HepG2 (cell line): ENCODE data around the gene SUN1. TPM values are rescaled to one million over a fixed set of nuclear protein-coding genes. Genes with fewer than 3 reads are reported as not detected.

Experiments
- BATF2 ChIP-seq: sonication (generic); formaldehyde crosslinking; IDR thresholded peaks from 2 replicates; pipeline ENCODE4 v1.8.0; 2022; ENCODE audit warnings: mild to moderate bottlenecking, missing genetic modification reagents, moderate library complexity
- CENPX ChIP-seq: sonication (generic); formaldehyde crosslinking; IDR thresholded peaks from 2 replicates; pipeline ENCODE4 v1.9.0; 2021; ENCODE audit warnings: mild to moderate bottlenecking, missing genetic modification reagents, moderate library complexity
- CREBL2 ChIP-seq: sonication (generic); formaldehyde crosslinking; IDR thresholded peaks from 2 replicates; pipeline ENCODE4 v1.8.1; 2023; ENCODE audit warnings: missing genetic modification reagents, mild to moderate bottlenecking, borderline replicate concordance
- HMGXB4 ChIP-seq, 2 experiments: sonication (generic) in 1 of 2; formaldehyde crosslinking in 1 of 2; IDR thresholded peaks; 2 replicates each; pipeline versions ENCODE4 v1.4.0 to v1.6.1; 2018 to 2020; ENCODE audit warnings: missing genetic modification reagents in 2 of 2, borderline replicate concordance in 1 of 2, low read depth in 1 of 2, mild to moderate bottlenecking in 1 of 2, missing biosample characterization in 1 of 2
- PRDM4 ChIP-seq: sonication (generic); formaldehyde crosslinking; IDR thresholded peaks from 2 replicates; pipeline ENCODE4 v1.9.0; 2021; ENCODE audit warnings: missing genetic modification reagents, borderline replicate concordance
- ZBTB7B ChIP-seq: sonication (generic); formaldehyde crosslinking; IDR thresholded peaks from 2 replicates; pipeline ENCODE4 v1.4.0; 2020; ENCODE audit warnings: missing genetic modification reagents
- ZNF281 ChIP-seq: sonication (generic); formaldehyde crosslinking; IDR thresholded peaks from 2 replicates; pipeline ENCODE4 v1.4.0; 2020; ENCODE audit warnings: missing genetic modification reagents, borderline replicate concordance
- ZNF580 ChIP-seq: IDR thresholded peaks from 2 replicates; pipeline ENCODE4 v1.6.1; 2016; ENCODE audit warnings: low read depth, borderline replicate concordance
- polyA plus RNA-seq, 8 experiments: library from polyadenylated mRNA; depleted of rRNA in 3 of 8; stranded (reverse) in 7 of 8; unstranded in 1 of 8; fragments of >200 nt; fragmentation: Illumina TruSeq in 4 of 8; extraction: Trizol in 4 of 8; gene quantifications; 2 replicates each; pipeline versions ENCODE4 v1.2.1 to v1.2.3, GENCODE V29; 2011 to 2016; ENCODE audit warnings: low read depth in 4 of 8, missing spikeins in 1 of 8, mixed read lengths in 1 of 8; ENCODE audit not compliant: insufficient read depth in 1 of 8
- total RNA-seq, 5 experiments: library from RNA; depleted of rRNA; stranded (reverse); fragments of >200 nt; fragmentation: Illumina TruSeq; extraction: Trizol; gene quantifications; 2 replicates each; pipeline ENCODE4 v1.2.3, GENCODE V29; 2016; ENCODE audit warnings: low read depth in 1 of 5

SUN1 gene
- total and polyA plus RNA-seq, 2 of the 13 experiments (the other 11 are each of a cell fraction or from before 2014, with no cell fraction given) = 47.0 to 126 TPM

GRCh38 chr7:873367-874002, 41.2 kb downstream of the SUN1 start (continued):
- TF ChIP-seq HMGXB4 (CRISPR knock-in tag; IDR thresholded peaks at IDR 0.05; ENCODE audit: borderline replicate concordance in 1 of 2, low read depth in 1 of 2) (peak; percentile 76 to 94), BATF2 (0 out of 2 replicates have a peak, but pooled peaks have one; percentile 39), CREBL2 (CRISPR knock-in tag) (peak; percentile 60; the same call in 1 of the 2 replicates), ZNF281 (CRISPR knock-in tag) (peak; percentile 65; the same call in 1 of the 2 replicates), ZNF580 (CRISPR knock-in tag) (peak; percentile 98), ZBTB7B (peak; percentile 61; the same call in 1 of the 2 replicates), CENPX (CRISPR knock-in tag) (no peak), PRDM4 (peak; percentile 72; the same call in 1 of the 2 replicates)
